H1 (cell line): ENCODE measurements around the gene SCNN1B.

Experiments used
- EZH2 ChIP-seq: fragments of 200-600 bp; sonication (generic); IDR thresholded peaks from 2 replicates; pipeline ENCODE4 v1.7.1; 2012; ENCODE audit warnings: low read depth, mild to moderate bottlenecking, moderate library complexity, low read length, inconsistent platforms; ENCODE audit not compliant: severe bottlenecking
- MAX ChIP-seq: IDR thresholded peaks from 2 replicates; pipeline ENCODE4 v1.6.1; 2012; ENCODE audit warnings: inconsistent platforms
- NRF1 ChIP-seq: IDR thresholded peaks from 2 replicates; pipeline ENCODE4 v1.6.1; 2011; ENCODE audit warnings: mild to moderate bottlenecking, low read depth, low read length, improper control_type of control experiment
- RFX5 ChIP-seq: IDR thresholded peaks from 2 replicates; pipeline ENCODE4 v1.6.1; 2011; ENCODE audit warnings: low read depth, low read length, improper control_type of control experiment, borderline replicate concordance
- RNF2 ChIP-seq: fragments of 200-900, 300-1000 bp; sonication (generic); IDR thresholded peaks from 2 replicates; pipeline ENCODE4 v1.7.1; 2016; ENCODE audit warnings: borderline replicate concordance, low read depth, mild to moderate bottlenecking, antibody characterized with exemption, low read length; ENCODE audit not compliant: poor library complexity, severe bottlenecking; ENCODE audit errors: missing control alignments
- TAF1 ChIP-seq: IDR thresholded peaks from 2 replicates; pipeline ENCODE4 v1.6.1; 2011; ENCODE audit warnings: mild to moderate bottlenecking, low read depth, low read length
- TAF7 ChIP-seq: optimal IDR thresholded peaks from 2 replicates; pipeline ENCODE3; 2011; ENCODE audit warnings: low read depth, mild to moderate bottlenecking, inconsistent platforms, low read length, moderate library complexity, borderline replicate concordance
- ZNF274 ChIP-seq: IDR thresholded peaks from 2 replicates; pipeline ENCODE4 v1.7.0; 2012; ENCODE audit warnings: low read length, borderline replicate concordance; ENCODE audit errors: extremely low read depth
- TF ChIP-seq, protein P1 (sequence below), 3 experiments: IDR thresholded peaks; 1 replicate in 2 of 3; 2 replicates in 1 of 3; pipeline versions ENCODE4 v1.5.1 to v1.6.1; 2011; ENCODE audit warnings: low read length in 3 of 3, mild to moderate bottlenecking in 3 of 3, inconsistent platforms in 2 of 3, low read depth in 1 of 3, moderate library complexity in 1 of 3; ENCODE audit not compliant: insufficient read depth in 1 of 3; ENCODE audit errors: control extremely low read depth in 1 of 3

DNA sequence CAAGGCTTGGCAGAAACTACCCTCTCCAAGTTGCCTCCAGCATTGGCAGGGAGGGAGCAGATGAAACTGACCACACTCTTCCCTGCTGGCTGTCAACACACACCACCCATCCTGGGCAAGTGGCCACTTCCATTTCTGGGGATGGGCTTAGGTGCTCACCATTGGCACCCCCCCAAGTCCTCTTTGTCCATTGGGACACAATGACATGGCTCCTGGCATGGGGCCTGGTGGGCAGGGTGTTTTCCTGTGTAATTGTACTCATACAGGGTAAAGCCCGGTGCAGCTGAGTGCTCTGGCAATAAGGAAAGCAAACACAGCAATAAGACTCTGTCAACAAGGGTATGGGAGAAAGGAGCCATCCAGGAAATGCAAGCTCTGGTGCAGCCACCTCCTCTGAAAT is 22.6 kb downstream of the SCNN1B start:
- TF ChIP-seq NRF1 = no peak
- TF ChIP-seq ZNF274 = no peak
- TF ChIP-seq MAX = no peak
- TF ChIP-seq, protein P1, sequence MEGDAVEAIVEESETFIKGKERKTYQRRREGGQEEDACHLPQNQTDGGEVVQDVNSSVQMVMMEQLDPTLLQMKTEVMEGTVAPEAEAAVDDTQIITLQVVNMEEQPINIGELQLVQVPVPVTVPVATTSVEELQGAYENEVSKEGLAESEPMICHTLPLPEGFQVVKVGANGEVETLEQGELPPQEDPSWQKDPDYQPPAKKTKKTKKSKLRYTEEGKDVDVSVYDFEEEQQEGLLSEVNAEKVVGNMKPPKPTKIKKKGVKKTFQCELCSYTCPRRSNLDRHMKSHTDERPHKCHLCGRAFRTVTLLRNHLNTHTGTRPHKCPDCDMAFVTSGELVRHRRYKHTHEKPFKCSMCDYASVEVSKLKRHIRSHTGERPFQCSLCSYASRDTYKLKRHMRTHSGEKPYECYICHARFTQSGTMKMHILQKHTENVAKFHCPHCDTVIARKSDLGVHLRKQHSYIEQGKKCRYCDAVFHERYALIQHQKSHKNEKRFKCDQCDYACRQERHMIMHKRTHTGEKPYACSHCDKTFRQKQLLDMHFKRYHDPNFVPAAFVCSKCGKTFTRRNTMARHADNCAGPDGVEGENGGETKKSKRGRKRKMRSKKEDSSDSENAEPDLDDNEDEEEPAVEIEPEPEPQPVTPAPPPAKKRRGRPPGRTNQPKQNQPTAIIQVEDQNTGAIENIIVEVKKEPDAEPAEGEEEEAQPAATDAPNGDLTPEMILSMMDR (IDR thresholded peaks at IDR 0.05; ENCODE audit: control extremely low read depth in 1 of 3, insufficient read depth in 1 of 3, low read depth in 1 of 3, low read length in 3 of 3) = no peak
- no peak for TF ChIP-seq TAF7
- no peak for TF ChIP-seq EZH2
- no peak for TF ChIP-seq TAF1
- TF ChIP-seq RFX5 = no peak
- no peak for TF ChIP-seq RNF2
